HG03521 (cell line): Measurements from ENCODE around the gene OTULIN.

Experiments
- ATAC-seq: cut with Tn5 transposase; IDR thresholded peaks from one replicate; pipeline ENCODE4 v1.9.1; 2021; ENCODE audit warnings: mild to moderate bottlenecking, moderate library complexity; ENCODE audit not compliant: unreplicated experiment

OTULIN gene

GRCh38 chr5:14664270-14665100 lies at the start of gene OTULIN:
Gene OTULIN (plus strand): TSS chr5:14664718. CDS start chr5:14664826, 108 bp downstream.
- ATAC-seq, result peak; percentile 71

GRCh38 chr5:14615365-14615764 lies 49.2 kb upstream of the OTULIN start:
- ATAC-seq, result no peak

- ATAC-seq, result no peak
These were observed 47.1 kb upstream of the OTULIN start for GRCh38 chr5:14617441-14617840.

- no peak for ATAC-seq
These were observed 37.2 kb upstream of the OTULIN start for GRCh38 chr5:14627270-14627669.

GRCh38 chr5:14628346-14628745 lies 36.2 kb upstream of the OTULIN start:
- no peak for ATAC-seq

- no peak for ATAC-seq
These were observed 33.8 kb upstream of the OTULIN start for GRCh38 chr5:14630671-14631070.

- no peak for ATAC-seq
These were observed 28.9 kb upstream of the OTULIN start for GRCh38 chr5:14635656-14636055.

GRCh38 chr5:14640765-14641164 lies 23.8 kb upstream of the OTULIN start:
- no peak for ATAC-seq

- ATAC-seq, result no peak
These were observed 19.8 kb upstream of the OTULIN start for GRCh38 chr5:14644623-14645237.

GRCh38 chr5:14650052-14650451 lies 14.5 kb upstream of the OTULIN start:
- no peak for ATAC-seq

GRCh38 chr5:14655146-14655741 lies 9.3 kb upstream of the OTULIN start:
- no peak for ATAC-seq

- no peak for ATAC-seq
These were observed 7.6 kb upstream of the OTULIN start for GRCh38 chr5:14656898-14657297.

GRCh38 chr5:14659821-14660607 lies 4.5 kb upstream of the OTULIN start:
- ATAC-seq, result no peak

- ATAC-seq, result no peak
These were observed 3.7 kb upstream of the OTULIN start for GRCh38 chr5:14660833-14661232.

GRCh38 chr5:14662721-14663260 lies 1.7 kb upstream of the OTULIN start:
- ATAC-seq, result no peak

- peak; percentile 13 for ATAC-seq
These were observed 716 bp upstream of the OTULIN start for GRCh38 chr5:14663734-14664269.

- no peak for ATAC-seq
These were observed 744 bp downstream of the OTULIN start for GRCh38 chr5:14665101-14665822.

GRCh38 chr5:14665949-14666348 lies 1.4 kb downstream of the OTULIN start:
- ATAC-seq, result peak; percentile 33

- ATAC-seq, result no peak
These were observed 1.8 kb downstream of the OTULIN start for GRCh38 chr5:14666357-14666756.

GRCh38 chr5:14667290-14667689 lies 2.8 kb downstream of the OTULIN start:
- no peak for ATAC-seq
